Choroid plexus epithelial cell (primary cell): Measurements from ENCODE around the gene SVOPL.

Experiments used
- DNase-seq: peaks from one replicate; pipeline ENCODE4 v3.0.0-alpha.2; 2010; ENCODE audit warnings: low read depth
- H3K4me3 ChIP-seq: 2 replicates; pipeline ENCODE4 v1.5.1; 2011; ENCODE audit warnings: low read depth, mild to moderate bottlenecking, control low read depth, low read length, moderate library complexity
- CTCF ChIP-seq: conservative IDR thresholded peaks from 2 replicates; pipeline ENCODE4 v1.5.1; 2011; ENCODE audit warnings: low read depth, mild to moderate bottlenecking, control low read depth, inconsistent platforms, low read length, moderate library complexity

Gene SVOPL

GRCh38 chr7:138632826-138633602 lies 68.1 kb downstream of the SVOPL start:
- no peak for TF ChIP-seq CTCF
- H3K4me3 ChIP-seq, result no peak overlapping the region
- no peak for DNase-seq

GRCh38 chr7:138632384-138632783 lies 68.8 kb downstream of the SVOPL start:
- no peak for TF ChIP-seq CTCF
- H3K4me3 ChIP-seq, result no peak overlapping the region
- no peak for DNase-seq

GRCh38 chr7:138630059-138630610 lies 71.0 kb downstream of the SVOPL start:
- H3K4me3 ChIP-seq, result no peak overlapping the region
- TF ChIP-seq CTCF, result no peak
- DNase-seq, result no peak

GRCh38 chr7:138627361-138627760 lies 73.8 kb downstream of the SVOPL start:
- H3K4me3 ChIP-seq, result no peak overlapping the region
- no peak for DNase-seq
- TF ChIP-seq CTCF, result no peak

GRCh38 chr7:138626846-138627245 lies 74.3 kb downstream of the SVOPL start:
- DNase-seq, result no peak
- no peak overlapping the region for H3K4me3 ChIP-seq
- TF ChIP-seq CTCF, result no peak

GRCh38 chr7:138625849-138626230 lies 75.3 kb downstream of the SVOPL start:
- H3K4me3 ChIP-seq, result no peak overlapping the region
- no peak for DNase-seq
- no peak for TF ChIP-seq CTCF
